ENCODE results near the gene CCR1.
"Not testable (repeated sequence)": the region's sequence is repeated elsewhere in the genome, so short reads cannot be mapped to it uniquely, and the experiment has no call there.

The CCR1 gene

DNA sequence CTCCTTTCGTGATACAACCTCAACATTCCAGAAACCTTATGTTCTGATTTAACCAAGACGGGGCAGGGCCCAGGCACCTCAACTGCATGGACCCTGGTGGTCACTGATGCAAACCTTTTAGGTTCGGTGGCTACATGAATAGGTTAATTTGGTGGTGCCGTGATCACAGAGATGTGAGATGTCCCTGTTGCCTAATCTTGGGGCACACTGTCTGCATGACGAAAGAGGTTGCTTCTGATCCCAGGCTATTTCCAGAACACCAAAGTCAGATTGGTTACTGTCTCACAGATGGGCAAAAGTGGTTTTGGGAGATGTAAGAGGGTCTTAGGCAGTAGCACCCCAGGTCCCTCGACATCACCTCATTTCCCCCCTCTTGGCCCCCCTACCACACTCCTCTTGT, 4.0 kb upstream of the CCR1 start:
- no peak for DNase-seq (ENCODE audit: low read depth in 2 of 2)

GRCh38 chr3:46209746-46210470, 1.8 kb upstream of the CCR1 start:
- DNase-seq (ENCODE audit: low read depth in 2 of 2), result no peak

DNA sequence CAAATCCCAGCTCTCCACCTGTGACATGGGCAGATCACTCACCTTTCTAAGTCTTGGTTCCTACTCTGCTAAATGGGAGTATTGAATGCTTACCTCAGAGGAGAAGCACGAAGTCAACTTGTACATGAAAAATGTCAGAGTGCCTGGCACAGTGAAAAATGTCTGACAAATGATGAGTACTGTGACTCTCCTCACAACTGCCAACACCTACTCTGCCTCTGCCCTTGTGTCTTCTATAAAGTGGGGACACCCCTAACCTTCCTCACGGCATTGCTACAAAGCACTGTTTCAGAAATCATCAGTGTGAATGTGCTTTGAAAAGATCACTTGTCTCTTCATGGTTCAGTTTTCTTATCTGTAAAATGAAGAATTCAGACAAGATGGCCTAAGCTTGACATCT, 940 bp upstream of the CCR1 start:
- no peak for DNase-seq (ENCODE audit: low read depth in 2 of 2)

GRCh38 chr3:46207514-46207913, 599 bp downstream of the CCR1 start:
- DNase-seq (ENCODE audit: low read depth in 2 of 2), result not testable (repeated sequence)

GRCh38 chr3:46206282-46207015, 1.7 kb downstream of the CCR1 start:
- DNase-seq (ENCODE audit: low read depth in 2 of 2), result no peak

DNA sequence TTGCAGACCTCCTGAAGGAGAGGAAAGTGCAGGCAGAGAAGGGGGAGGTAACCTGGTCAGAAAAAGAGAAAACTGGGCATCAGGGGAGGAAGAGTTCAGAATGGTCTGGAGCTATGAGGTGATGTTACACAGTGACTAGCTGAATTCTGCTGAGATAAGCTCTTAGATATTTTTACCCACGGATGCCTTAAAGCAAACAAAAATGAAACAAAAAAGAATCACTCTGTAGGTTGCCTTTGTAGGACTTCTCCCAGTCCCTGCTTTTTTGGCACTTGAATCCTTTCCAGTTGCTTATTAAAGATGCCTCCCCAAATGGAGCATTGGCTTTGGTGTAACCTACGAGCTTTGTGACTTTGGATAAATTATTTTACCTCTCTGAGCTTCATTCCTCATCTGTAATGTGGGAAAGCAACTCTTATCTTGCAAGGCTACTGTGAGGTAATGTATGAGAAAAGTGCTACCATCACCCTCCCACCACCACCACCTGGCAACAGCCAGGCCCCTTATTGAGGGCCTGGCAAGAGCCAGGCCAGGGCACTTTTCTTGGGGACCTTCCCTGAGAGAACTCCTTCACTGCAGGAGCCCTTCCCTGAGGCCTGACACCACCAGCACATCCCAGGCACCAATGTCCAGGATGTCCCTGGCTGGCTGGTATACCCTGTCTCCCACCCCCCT, 2.7 kb downstream of the CCR1 start:
- DNase-seq (ENCODE audit: low read depth in 2 of 2), result no peak

- DNase-seq (ENCODE audit: low read depth in 2 of 2), result no peak
These were observed 4.4 kb downstream of the CCR1 start for GRCh38 chr3:46203681-46204080.

- DNase-seq (ENCODE audit: low read depth in 2 of 2), result no peak
These were observed 5.6 kb downstream of the CCR1 start for GRCh38 chr3:46202535-46202934.

- DNase-seq (ENCODE audit: low read depth in 2 of 2), result no peak
These were observed 7.3 kb downstream of the CCR1 start for GRCh38 chr3:46200790-46201189.

DNA sequence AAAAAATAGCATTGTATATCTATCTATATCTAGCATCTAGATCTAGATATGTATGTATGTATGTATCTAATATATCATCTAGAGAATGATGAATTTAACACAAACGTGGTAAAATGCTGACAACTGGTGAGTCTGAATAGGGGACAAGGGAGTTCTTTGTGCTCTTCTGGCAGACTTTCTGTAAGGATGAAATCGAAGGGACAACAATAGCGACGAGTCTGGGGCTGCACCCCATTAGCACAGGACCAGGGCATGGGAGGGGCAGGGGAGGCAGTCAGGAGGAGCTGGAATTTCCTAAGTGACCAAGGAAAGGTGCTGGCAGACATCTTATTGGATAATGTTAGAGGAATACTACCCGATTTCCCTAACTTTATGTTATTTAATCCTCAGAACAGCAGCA, 7.9 kb downstream of the CCR1 start:
- no peak for DNase-seq (ENCODE audit: low read depth in 2 of 2)

DNA sequence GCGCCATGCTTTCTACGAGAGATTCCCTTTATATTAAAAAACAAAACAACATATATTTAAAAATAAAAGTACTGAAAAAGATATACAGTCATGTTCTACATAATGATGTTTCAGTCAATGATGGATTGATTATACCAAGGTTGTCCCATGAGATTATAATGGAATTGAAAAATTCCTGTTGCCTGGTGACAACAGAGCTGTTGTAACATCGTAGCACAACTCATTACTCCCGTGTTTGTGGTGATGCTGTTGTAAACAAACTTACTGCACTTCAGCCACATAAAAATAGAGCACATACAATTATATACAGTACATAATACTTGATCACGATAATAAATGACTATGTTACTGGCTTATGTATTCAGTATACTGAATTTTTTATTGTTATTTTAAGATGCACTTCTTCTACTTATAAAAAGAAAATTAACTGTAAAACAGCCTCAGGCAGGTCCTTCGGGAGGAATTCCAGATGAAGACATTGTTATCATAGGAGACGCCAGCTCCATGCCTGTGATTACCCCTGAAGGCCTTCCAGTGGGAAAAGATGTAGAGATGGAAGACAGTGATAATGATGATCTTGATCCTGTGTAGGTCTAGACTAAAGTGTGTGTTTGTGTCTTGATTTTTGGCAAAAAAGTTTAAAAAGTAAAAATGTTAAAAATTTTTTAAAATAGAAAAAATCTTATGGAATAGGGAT, 11.7 kb downstream of the CCR1 start:
- no peak for DNase-seq (ENCODE audit: low read depth in 2 of 2)

DNA sequence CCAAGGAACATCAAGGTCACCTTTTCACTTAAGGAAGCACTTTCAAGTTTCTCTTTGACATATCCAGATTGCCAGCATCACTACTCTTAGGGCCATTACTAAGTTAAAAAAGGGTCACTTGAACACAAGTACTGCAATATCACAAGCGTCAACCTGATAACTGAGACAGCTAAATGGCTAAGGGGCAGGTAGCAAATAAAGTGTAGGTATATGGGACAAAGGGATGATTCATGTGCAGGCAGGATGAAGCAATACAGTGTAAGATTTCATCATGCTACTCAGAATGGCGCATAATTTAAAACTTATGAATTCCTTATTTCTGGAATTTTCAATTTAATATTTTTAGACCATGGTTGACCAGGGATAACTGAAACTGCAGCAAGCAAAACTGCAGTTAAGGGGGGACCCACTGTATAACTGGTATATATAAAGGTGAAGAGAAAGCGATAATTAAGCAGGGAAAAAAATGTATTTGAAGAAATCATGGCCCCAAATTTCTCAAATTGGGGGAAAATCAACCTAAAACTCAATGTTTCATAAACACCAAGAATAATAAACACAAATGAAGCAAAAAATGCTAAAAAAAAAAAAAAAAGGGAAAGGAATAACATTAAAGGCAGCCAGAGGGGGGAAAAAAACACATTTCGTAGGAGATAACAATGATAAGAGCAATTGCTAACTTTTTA, 13.1 kb downstream of the CCR1 start:
- DNase-seq (ENCODE audit: low read depth in 2 of 2), result no peak

- DNase-seq (ENCODE audit: low read depth in 2 of 2), result no peak
These were observed 14.7 kb downstream of the CCR1 start for GRCh38 chr3:46193436-46193835.

DNA sequence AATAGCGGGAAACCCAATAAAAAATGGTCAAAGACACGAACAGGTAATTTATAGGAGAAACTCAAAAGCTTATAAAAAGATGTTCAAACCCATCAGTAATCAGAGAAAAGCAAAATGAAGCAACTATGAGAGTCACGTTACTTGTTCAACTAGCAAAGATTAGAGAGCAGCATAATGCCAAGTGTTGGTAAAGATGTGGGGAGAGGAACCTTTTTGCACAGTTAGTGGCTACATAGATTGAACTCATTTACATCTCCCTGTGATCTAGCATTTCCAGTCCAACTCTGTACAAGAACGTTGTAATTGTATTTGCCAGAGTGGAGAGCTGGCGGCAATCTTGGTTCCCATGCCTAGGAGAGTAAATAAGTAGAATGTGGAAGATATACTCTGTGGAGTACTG, 15.2 kb downstream of the CCR1 start:
- DNase-seq (ENCODE audit: low read depth in 2 of 2), result no peak

DNA sequence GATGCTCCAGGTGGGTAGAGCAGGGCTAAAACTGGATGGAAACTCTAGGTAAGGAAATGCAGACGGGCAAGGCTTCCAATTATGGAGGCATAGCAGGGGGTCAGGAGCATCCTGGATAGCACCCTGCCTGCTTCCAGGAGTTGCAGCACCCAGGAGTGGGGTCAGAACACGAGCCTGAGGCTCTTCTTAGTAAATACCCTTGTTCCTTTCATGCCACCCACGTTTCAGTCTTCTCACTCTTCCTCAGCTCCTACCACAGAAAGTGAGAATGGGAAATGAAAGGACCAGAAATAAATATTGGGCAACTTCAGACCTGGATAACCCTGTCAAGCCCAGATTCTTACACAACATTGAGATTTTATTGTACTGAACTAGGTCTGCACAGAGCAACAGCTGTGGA, 16.4 kb downstream of the CCR1 start:
- DNase-seq (ENCODE audit: low read depth in 2 of 2), result no peak

GRCh38 chr3:46188708-46189107, 19.4 kb downstream of the CCR1 start:
- no peak for DNase-seq (ENCODE audit: low read depth in 2 of 2)

- DNase-seq (ENCODE audit: low read depth in 2 of 2), result no peak
These were observed 20.2 kb downstream of the CCR1 start for GRCh38 chr3:46187876-46188275.

DNA sequence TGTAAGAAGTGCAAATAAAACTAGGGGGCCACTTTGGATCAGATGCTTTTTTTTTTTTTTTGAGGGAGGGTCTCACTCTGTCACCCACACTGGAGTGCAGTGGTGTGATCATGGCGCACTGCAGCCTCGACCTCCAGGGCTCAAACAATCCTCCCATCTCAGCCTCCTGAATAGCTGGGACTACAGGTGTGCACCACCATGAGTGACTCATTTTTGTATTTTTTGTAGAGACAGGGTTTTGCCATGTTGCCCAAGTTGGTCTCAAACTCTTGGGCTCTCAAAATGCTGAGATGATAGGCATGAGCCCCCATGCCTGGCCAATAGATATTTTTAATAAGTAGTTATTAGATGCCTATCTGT, 20.8 kb downstream of the CCR1 start:
- no peak for DNase-seq (ENCODE audit: low read depth in 2 of 2)

GRCh38 chr3:46186471-46187340, 21.4 kb downstream of the CCR1 start:
- DNase-seq (ENCODE audit: low read depth in 2 of 2), result no peak

- no peak for DNase-seq (ENCODE audit: low read depth in 2 of 2)
These were observed 23.6 kb downstream of the CCR1 start for GRCh38 chr3:46184469-46184868.

DNA sequence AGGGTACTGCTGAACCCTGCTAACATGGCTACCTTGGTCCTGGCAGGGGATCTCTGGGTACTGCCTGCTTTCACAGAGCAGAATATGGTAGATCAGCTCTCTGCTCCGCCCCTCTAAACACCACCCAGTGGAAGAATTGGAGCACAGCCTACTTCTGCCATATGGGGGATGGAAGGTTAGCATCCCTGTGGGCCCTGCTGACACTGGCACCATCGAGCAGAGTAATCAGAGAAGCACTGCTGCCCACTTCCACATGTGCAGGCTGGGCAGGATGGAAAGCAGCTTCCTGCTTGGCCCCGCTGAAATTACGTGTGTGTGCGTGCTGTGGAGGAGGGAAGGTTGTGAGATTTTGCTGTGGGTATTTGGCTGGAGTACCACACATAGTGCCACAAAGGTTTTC, 24.8 kb downstream of the CCR1 start:
- no peak for DNase-seq (ENCODE audit: low read depth in 2 of 2)

All from stimulated activated CD8-positive, alpha-beta memory T cell treated with anti-CD3 and anti-CD28 coated beads, Interleukin-7, amount 100 ng/mL, for 4 hours (primary cell).